ENCODE measurements around the gene SPEM1. TPM values are rescaled to one million over a fixed set of nuclear protein-coding genes. Genes with fewer than 3 reads are reported as not detected.

Gene SPEM1
- total and polyA plus RNA-seq, 11 donors, result not detected

GRCh38 chr17:7435676-7436555 lies 15.8 kb downstream of the SPEM1 start:
- H3K4me3 ChIP-seq, result peak overlapping the region; percentile 9 to 75 (median 53)
- ATAC-seq (peak in 2 of 4 donors; percentile 1 to 15), DNase-seq (peak in 4 of 5 donors; percentile 27 to 50 (median 46))
- peak overlapping the region in 11 of 12 donors; percentile 3 to 91 (median 52) for H3K27ac ChIP-seq
- peaks cover 0 to 42% (median 8%) of the 10 kb centered on the region in 9 donors for H3K27me3 ChIP-seq
- WGBS, 4 donors, result 8 to 10% (median 9%) methylated on average over 42 to 49 of the region's 49 CpGs
- H3K36me3 ChIP-seq, result no peaks in the 10 kb centered on the region
- intact Hi-C loops (cut with DNase I), result loop anchor here (2.0 to 10.0 kb wide), 18 partner anchors 29 to 251 kb away; partner anchors contain the start of genes SENP3 (in 7 of the 10), POLR2A (in 6 of the 10), TMEM95 (in 6 of the 10) and KCTD11 (in 4 of the 10)
- peaks cover 4 to 63% (median 45%) of the 10 kb centered on the region in 12 donors for H3K4me1 ChIP-seq
- H3K9me3 ChIP-seq, result no peaks in the 10 kb centered on the region
- peak in 3 of 12 donors; percentile 21 to 30 (median 26) for TF ChIP-seq CTCF (IDR thresholded peaks at IDR 0.05)
- TF ChIP-seq POLR2A (IDR thresholded peaks at IDR 0.05), result peak in 1 of 2 donors; percentile 11

GRCh38 chr17:7436556-7437368 lies 16.6 kb downstream of the SPEM1 start:
- Histone ChIP-seq H3K27me3 (peaks cover 0 to 44% (median 8%) of the 10 kb centered on the region in 9 donors), H3K9me3 (no peaks in the 10 kb centered on the region), H3K36me3 (no peaks in the 10 kb centered on the region), H3K27ac (peak overlapping the region; percentile 8 to 91 (median 68)), H3K4me3 (peak overlapping the region in 11 of 12 donors; percentile 2 to 75 (median 55)), H3K4me1 (peaks cover 4 to 63% (median 45%) of the 10 kb centered on the region in 12 donors)
- intact Hi-C loops (cut with DNase I), result loop anchor here (1.0 to 10.0 kb wide), 17 partner anchors 34 to 251 kb away; partner anchors contain the start of genes SENP3 (in 9 of the 10), POLR2A (in 6 of the 10), TMEM95 (in 6 of the 10) and KCTD11 (in 4 of the 10)
- peak; percentile 30 to 82 (median 70) for ATAC-seq
- TF ChIP-seq CTCF (IDR thresholded peaks at IDR 0.05) (peak; percentile 74 to 95 (median 84)), POLR2A (IDR thresholded peaks at IDR 0.05) (no peak)
- 5 to 37% (median 7%) methylated on average over 5 to 92 of the region's 92 CpGs for WGBS, 4 donors
- DNase-seq, result peak; percentile 80 to 89 (median 84)

- TF ChIP-seq POLR2A (IDR thresholded peaks at IDR 0.05), result no peak
- TF ChIP-seq CTCF (IDR thresholded peaks at IDR 0.05), result no peak
- Histone ChIP-seq H3K4me1 (peaks cover 4 to 63% (median 45%) of the 10 kb centered on the region in 12 donors), H3K9me3 (no peaks in the 10 kb centered on the region), H3K36me3 (no peaks in the 10 kb centered on the region), H3K27me3 (peaks cover 0 to 44% (median 8%) of the 10 kb centered on the region in 9 donors), H3K4me3 (peak overlapping the region in 11 of 12 donors; percentile 2 to 75 (median 55)), H3K27ac (peak overlapping the region in 11 of 12 donors; percentile 8 to 91 (median 71))
- ATAC-seq (no peak), DNase-seq (peak in 1 of 5 donors; percentile 27)
- WGBS, 4 donors, result 26 to 56% (median 31%) methylated on average over 15 to 31 of the region's 31 CpGs
- intact Hi-C loops (cut with DNase I), result loop anchor here (1.0 to 10.0 kb wide), 17 partner anchors 35 to 250 kb away; partner anchors contain the start of genes SENP3 (in 9 of the 10), POLR2A (in 6 of the 10), TMEM95 (in 6 of the 10) and KCTD11 (in 4 of the 10)
These were observed 17.3 kb downstream of the SPEM1 start for GRCh38 chr17:7437369-7437863.

Measured in heart left ventricle (tissue), 16 donors.